Chondrocyte (in vitro differentiated cells): ENCODE data around the gene TTC28. TPM values are rescaled to one million over a fixed set of nuclear protein-coding genes. Genes with fewer than 3 reads are reported as not detected.

Source experiments
- DNase-seq: peaks from one replicate; pipeline ENCODE4 v3.0.0; 2021; ENCODE audit warnings: mixed read lengths, low spot score
- H3K27ac Mint-ChIP-seq: one replicate; pipeline ENCODE4 v1.8.0; 2021; ENCODE audit warnings: mild to moderate bottlenecking, moderate library complexity, mixed read lengths; ENCODE audit not compliant: unreplicated experiment
- H3K27me3 Mint-ChIP-seq: 2 replicates; pipeline ENCODE4 v1.8.0; 2021; ENCODE audit warnings: low read depth, mixed read lengths
- H3K36me3 Mint-ChIP-seq: 2 replicates; pipeline ENCODE4 v1.8.0; 2021; ENCODE audit warnings: low read depth, mixed read lengths
- H3K4me1 Mint-ChIP-seq: 2 replicates; pipeline ENCODE4 v1.8.0; 2021; ENCODE audit warnings: low read depth, mild to moderate bottlenecking, mixed read lengths
- H3K4me3 Mint-ChIP-seq: one replicate; pipeline ENCODE4 v1.8.0; 2021; ENCODE audit warnings: mild to moderate bottlenecking, moderate library complexity, mixed read lengths; ENCODE audit not compliant: unreplicated experiment
- H3K9me3 Mint-ChIP-seq: 2 replicates; pipeline ENCODE4 v1.8.0; 2021; ENCODE audit warnings: low read depth, mixed read lengths
- CTCF ChIP-seq: fragments of 200-600 bp; sonication (generic); IDR thresholded peaks from 2 replicates; pipeline ENCODE4 v1.5.0; 2021; ENCODE audit warnings: antibody characterized with exemption, mild to moderate bottlenecking, moderate library complexity
- total RNA-seq: library from RNA; stranded (reverse); gene quantifications from 3 replicates; pipeline ENCODE4 v1.2.1, GENCODE V29; 2021

TTC28 gene
- total RNA-seq, 1 donor from 2014 or later = 38.3 TPM

GRCh38 chr22:28589102-28589750, 90.4 kb downstream of the TTC28 start:
- Mint-ChIP-seq H3K36me3 (no peaks in the 10 kb centered on the region), H3K4me3 (no peak overlapping the region), H3K27me3 (no peaks in the 10 kb centered on the region), H3K9me3 (no peaks in the 10 kb centered on the region), H3K27ac (no peak overlapping the region), H3K4me1 (peaks cover 1% of the 10 kb centered on the region)
- no peak for DNase-seq
- no peak for TF ChIP-seq CTCF

GRCh38 chr22:28585324-28585723, 94.3 kb downstream of the TTC28 start:
- H3K27ac Mint-ChIP-seq = no peak overlapping the region
- no peak for DNase-seq
- no peaks in the 10 kb centered on the region for H3K27me3 Mint-ChIP-seq

GRCh38 chr22:28582806-28583205, 96.8 kb downstream of the TTC28 start:
- H3K4me3 Mint-ChIP-seq = peak overlapping the region; percentile 41
- DNase-seq = no peak
- H3K27me3 Mint-ChIP-seq = no peaks in the 10 kb centered on the region
- no peak for TF ChIP-seq CTCF
- H3K4me1 Mint-ChIP-seq = peaks cover 18% of the 10 kb centered on the region
- no peaks in the 10 kb centered on the region for H3K9me3 Mint-ChIP-seq
- peak overlapping the region; percentile 72 for H3K27ac Mint-ChIP-seq
- H3K36me3 Mint-ChIP-seq = no peaks in the 10 kb centered on the region

More at GRCh38 chr22:28585324-28585723, 94.3 kb downstream of the TTC28 start:
- Mint-ChIP-seq H3K36me3 (no peaks in the 10 kb centered on the region), H3K9me3 (no peaks in the 10 kb centered on the region), H3K4me3 (no peak overlapping the region), H3K4me1 (peaks cover 18% of the 10 kb centered on the region)
- TF ChIP-seq CTCF = no peak

GRCh38 chr22:28581016-28581415, 98.6 kb downstream of the TTC28 start:
- Mint-ChIP-seq H3K4me3 (no peak overlapping the region), H3K27me3 (no peaks in the 10 kb centered on the region), H3K9me3 (peaks cover 2% of the 10 kb centered on the region), H3K4me1 (peaks cover 18% of the 10 kb centered on the region), H3K27ac (no peak overlapping the region), H3K36me3 (peaks cover 3% of the 10 kb centered on the region)
- no peak for TF ChIP-seq CTCF
- no peak for DNase-seq

- Mint-ChIP-seq H3K4me1 (peaks cover 4% of the 10 kb centered on the region), H3K27me3 (no peaks in the 10 kb centered on the region), H3K36me3 (peaks cover 10% of the 10 kb centered on the region), H3K27ac (no peak overlapping the region), H3K9me3 (peaks cover 13% of the 10 kb centered on the region), H3K4me3 (no peak overlapping the region)
- DNase-seq = no peak
- no peak for TF ChIP-seq CTCF
Measured at GRCh38 chr22:28576162-28576561, 103.5 kb downstream of the TTC28 start.
